Measurements from ENCODE around the gene OASL.

Gene OASL

DNA sequence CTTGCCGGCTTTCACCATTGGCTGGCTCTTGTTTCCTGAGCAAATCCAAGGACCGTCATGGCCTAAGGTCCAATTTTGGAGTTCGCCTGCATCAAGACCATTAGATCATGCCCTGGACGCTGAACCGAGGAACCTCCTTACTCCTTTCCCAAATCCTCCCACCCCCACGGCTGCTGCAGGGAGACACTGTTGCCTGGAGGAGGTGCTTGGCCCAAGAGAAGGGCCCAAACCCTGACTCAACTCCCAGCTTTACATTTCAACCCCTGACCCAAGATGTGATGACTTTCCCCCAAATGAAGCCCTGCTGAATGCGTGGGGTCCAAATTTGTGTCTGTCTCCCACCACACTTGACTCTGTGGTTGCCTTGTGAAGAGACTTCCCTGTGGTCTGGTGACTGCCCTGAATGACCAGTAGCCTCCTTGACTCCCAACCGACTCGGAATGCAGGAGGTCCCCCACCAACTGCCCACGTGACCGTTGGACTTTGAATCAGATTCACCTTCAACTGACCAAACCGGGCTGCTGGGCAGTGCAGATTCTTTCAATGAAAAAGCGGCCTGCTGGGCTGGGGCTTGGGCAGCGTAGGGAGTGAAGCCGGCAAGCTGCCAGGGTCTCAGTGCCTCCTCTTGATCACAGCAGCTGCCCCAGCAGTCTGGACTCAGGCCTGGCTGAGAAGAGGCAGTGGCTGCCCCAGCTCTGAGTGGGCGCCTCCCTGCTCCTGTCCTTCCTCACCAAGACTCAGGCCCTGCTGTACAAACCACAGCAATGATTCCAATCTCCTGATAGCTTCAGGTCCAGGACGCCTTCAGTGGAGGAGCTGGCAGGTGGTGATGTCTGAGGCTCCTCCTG lies 46.7 kb upstream of the OASL start:
- TF ChIP-seq, protein P1, sequence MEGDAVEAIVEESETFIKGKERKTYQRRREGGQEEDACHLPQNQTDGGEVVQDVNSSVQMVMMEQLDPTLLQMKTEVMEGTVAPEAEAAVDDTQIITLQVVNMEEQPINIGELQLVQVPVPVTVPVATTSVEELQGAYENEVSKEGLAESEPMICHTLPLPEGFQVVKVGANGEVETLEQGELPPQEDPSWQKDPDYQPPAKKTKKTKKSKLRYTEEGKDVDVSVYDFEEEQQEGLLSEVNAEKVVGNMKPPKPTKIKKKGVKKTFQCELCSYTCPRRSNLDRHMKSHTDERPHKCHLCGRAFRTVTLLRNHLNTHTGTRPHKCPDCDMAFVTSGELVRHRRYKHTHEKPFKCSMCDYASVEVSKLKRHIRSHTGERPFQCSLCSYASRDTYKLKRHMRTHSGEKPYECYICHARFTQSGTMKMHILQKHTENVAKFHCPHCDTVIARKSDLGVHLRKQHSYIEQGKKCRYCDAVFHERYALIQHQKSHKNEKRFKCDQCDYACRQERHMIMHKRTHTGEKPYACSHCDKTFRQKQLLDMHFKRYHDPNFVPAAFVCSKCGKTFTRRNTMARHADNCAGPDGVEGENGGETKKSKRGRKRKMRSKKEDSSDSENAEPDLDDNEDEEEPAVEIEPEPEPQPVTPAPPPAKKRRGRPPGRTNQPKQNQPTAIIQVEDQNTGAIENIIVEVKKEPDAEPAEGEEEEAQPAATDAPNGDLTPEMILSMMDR (conservative IDR thresholded peaks at IDR 0.05; ENCODE audit: low read depth, low read length), result no peak
- no peak overlapping the region for H3K9ac ChIP-seq
- no peak overlapping the region for H2AFZ ChIP-seq (ENCODE audit: low read depth)
- H4K20me1 ChIP-seq (ENCODE audit: insufficient read depth), result no peaks in the 10 kb centered on the region
- no peaks in the 10 kb centered on the region for H3K27me3 ChIP-seq (ENCODE audit: insufficient read depth, low read depth)
- H3K27ac ChIP-seq, result no peak overlapping the region
- no peak overlapping the region for H3K4me2 ChIP-seq
- no peaks in the 10 kb centered on the region for H3K4me1 ChIP-seq (ENCODE audit: low read depth, poor library complexity, severe bottlenecking)
- no peaks in the 10 kb centered on the region for H3K79me2 ChIP-seq (ENCODE audit: insufficient read depth, low read depth)
- no peak overlapping the region for H3K4me3 ChIP-seq (IDR thresholded peaks at IDR 0.05; ENCODE audit: insufficient read depth, low read depth, low read length)
- no peaks in the 10 kb centered on the region for H3K36me3 ChIP-seq (ENCODE audit: insufficient read depth)

DNA sequence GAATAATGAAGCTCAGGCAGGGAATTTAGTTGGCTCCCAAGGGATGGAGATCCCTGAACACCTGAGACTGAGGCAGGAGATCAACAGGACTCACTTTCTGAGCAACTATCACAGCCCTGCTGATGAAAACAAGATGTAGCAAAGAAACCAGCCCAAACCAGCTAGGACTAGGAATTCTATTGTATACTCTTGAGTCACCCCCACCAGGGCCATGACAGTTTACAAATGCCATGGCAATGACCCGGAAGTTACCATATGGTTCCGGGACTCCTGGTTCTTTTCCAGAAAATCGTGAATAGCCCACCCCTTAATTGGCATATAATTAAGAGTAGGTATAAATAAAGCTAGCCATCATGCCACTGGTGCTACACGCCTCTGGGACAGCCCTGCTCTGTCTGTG lies 46.0 kb upstream of the OASL start:
- Histone ChIP-seq H3K4me2 (no peak overlapping the region), H3K9ac (no peak overlapping the region), H2AFZ (ENCODE audit: low read depth) (no peak overlapping the region), H3K4me3 (IDR thresholded peaks at IDR 0.05; ENCODE audit: insufficient read depth, low read depth, low read length) (no peak overlapping the region), H3K27ac (no peak overlapping the region), H4K20me1 (ENCODE audit: insufficient read depth) (no peaks in the 10 kb centered on the region), H3K27me3 (ENCODE audit: insufficient read depth, low read depth) (no peaks in the 10 kb centered on the region), H3K36me3 (ENCODE audit: insufficient read depth) (no peaks in the 10 kb centered on the region), H3K4me1 (ENCODE audit: low read depth, poor library complexity, severe bottlenecking) (no peaks in the 10 kb centered on the region), H3K79me2 (ENCODE audit: insufficient read depth, low read depth) (no peaks in the 10 kb centered on the region)
- TF ChIP-seq, protein P1 (conservative IDR thresholded peaks at IDR 0.05; ENCODE audit: low read depth, low read length), result no peak

DNA sequence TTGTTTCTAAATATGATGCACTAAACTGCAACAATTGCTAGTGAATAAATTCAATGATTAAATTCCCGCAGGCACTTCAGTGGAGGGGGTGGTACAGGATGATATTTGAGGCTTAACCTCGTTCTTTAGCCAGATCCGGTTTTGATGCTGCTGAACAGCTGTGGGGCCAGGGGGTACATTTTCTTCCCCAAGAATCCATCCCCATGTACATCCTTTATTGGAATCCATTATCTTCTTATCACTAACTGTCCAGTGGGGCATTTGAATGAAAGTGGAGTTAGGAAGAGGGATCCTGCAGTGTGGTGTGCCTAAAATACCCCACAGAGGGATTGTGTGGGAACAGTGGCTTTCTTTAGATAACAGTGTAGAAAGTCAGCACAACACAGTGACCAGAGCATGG lies 45.2 kb upstream of the OASL start:
- Histone ChIP-seq H3K79me2 (ENCODE audit: insufficient read depth, low read depth) (no peaks in the 10 kb centered on the region), H3K4me2 (no peak overlapping the region), H3K27ac (no peak overlapping the region), H4K20me1 (ENCODE audit: insufficient read depth) (no peaks in the 10 kb centered on the region), H3K4me3 (IDR thresholded peaks at IDR 0.05; ENCODE audit: insufficient read depth, low read depth, low read length) (no peak overlapping the region), H3K4me1 (ENCODE audit: low read depth, poor library complexity, severe bottlenecking) (no peaks in the 10 kb centered on the region), H3K36me3 (ENCODE audit: insufficient read depth) (no peaks in the 10 kb centered on the region), H3K27me3 (ENCODE audit: insufficient read depth, low read depth) (no peaks in the 10 kb centered on the region), H3K9ac (no peak overlapping the region), H2AFZ (ENCODE audit: low read depth) (no peak overlapping the region)
- TF ChIP-seq, protein P1 (conservative IDR thresholded peaks at IDR 0.05; ENCODE audit: low read depth, low read length), result no peak

DNA sequence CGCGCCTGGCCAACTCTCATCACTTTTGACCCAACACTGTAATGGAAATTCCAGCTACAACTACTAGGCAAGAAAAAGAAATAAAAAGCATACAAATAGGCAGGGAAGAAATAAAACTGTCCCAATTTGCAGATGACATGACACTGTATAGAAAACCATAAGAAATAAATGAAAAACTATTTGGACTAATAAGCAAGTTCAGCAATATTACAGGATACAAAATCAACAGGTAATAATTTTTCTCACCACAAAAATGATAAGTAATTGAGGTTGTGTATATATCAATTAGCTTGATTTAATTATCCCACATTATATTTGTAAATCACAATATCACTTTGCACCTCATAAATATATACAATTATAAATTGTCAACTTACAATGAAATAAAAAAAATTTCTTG lies 41.9 kb upstream of the OASL start:
- no peak overlapping the region for H3K4me2 ChIP-seq
- no peaks in the 10 kb centered on the region for H4K20me1 ChIP-seq (ENCODE audit: insufficient read depth)
- no peak overlapping the region for H3K27ac ChIP-seq
- H3K27me3 ChIP-seq (ENCODE audit: insufficient read depth, low read depth), result no peaks in the 10 kb centered on the region
- H3K79me2 ChIP-seq (ENCODE audit: insufficient read depth, low read depth), result no peaks in the 10 kb centered on the region
- H3K36me3 ChIP-seq (ENCODE audit: insufficient read depth), result no peaks in the 10 kb centered on the region
- H3K4me1 ChIP-seq (ENCODE audit: low read depth, poor library complexity, severe bottlenecking), result no peaks in the 10 kb centered on the region
- H2AFZ ChIP-seq (ENCODE audit: low read depth), result no peak overlapping the region
- TF ChIP-seq, protein P1 (conservative IDR thresholded peaks at IDR 0.05; ENCODE audit: low read depth, low read length), result no peak
- H3K4me3 ChIP-seq (IDR thresholded peaks at IDR 0.05; ENCODE audit: insufficient read depth, low read depth, low read length), result no peak overlapping the region
- H3K9ac ChIP-seq, result no peak overlapping the region

Data from KMS-11 (cell line).